SKM-1 (cell line): ENCODE results near the gene OR2G3.
A peak's percentile ranks its signal among the peaks of the same experiment; 100 is the strongest.

Source experiments
- DNase-seq: peaks from one replicate; lab custom pipeline; 2025; ENCODE audit not compliant: unreplicated experiment; lab: John Stamatoyannopoulos, UW

OR2G3 gene

DNA sequence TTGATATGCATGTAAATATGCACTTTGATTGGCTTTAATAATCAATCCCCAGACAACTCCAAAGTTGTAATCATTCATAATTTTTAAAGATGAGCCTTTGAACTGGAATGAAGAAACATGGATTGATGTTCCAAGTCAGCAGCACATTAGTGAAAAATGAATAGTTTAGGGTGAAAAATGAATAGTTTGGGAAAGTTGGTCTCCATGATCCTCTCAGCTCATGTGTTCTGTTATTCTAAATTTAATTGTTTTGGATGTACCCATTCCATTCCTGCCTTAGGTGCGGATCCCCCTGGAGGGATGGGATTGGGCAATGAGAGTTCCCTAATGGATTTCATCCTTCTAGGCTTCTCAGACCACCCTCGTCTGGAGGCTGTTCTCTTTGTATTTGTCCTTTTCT lies at the start of gene OR2G3:
OR2G3 (plus strand) TSS at position 301 of the 400 bp plus-strand sequence; CDS start at position 301, 0 bp downstream.
- no peak for DNase-seq

DNA sequence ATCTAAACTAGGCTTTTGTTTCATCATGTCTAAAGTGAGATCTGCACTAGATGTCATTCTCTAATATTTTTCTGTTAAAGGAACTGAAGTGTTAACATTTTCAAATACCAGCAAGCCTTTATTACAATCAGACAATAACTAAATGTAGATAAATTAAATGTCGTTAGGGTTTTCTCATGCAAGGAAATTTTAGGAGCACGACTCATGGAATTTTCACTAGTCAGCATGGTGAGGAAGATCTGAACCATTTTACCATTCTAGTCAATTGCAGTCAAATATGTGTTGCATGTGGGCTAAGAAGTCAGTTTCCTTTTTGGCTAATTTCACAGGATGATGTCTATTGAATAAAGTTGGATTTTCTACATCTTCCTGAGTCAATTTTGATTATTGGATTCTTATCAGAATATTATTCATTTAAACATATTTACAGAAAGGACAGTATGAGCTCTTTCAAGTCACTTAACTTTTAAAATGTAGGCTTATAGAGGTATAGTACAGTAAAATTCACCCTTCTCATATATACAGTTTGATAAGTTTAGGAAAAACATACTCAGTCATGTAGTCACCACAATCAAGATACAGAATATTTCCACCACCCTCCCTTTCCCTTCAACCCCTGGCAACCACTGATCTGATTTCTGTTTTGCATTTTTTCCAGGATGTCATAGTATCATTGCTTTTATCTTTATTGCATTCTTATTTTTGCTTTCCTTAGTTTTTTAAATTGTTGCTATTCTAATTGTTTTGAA lies 47.3 kb upstream of the OR2G3 start:
- no peak for DNase-seq

DNA sequence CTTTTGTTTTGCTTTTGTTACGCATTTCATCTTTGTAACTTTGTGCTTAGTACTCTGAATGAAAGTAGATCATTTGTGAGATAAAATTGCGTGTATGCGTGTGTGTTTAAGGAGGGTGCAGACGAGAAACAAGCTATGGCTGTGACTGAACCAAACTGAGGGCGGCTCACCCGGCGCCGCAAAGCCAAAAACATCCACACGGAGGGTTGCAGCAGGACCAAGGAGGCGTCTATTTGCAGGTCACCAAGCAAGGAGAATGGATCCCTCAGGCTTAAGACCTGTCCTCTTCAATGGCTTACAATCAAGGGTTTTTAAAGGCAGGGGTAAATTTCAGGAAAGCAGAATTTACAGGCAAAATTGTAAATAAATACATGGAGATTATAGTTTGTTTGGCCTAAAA lies 43.7 kb upstream of the OR2G3 start:
- no peak for DNase-seq

DNA sequence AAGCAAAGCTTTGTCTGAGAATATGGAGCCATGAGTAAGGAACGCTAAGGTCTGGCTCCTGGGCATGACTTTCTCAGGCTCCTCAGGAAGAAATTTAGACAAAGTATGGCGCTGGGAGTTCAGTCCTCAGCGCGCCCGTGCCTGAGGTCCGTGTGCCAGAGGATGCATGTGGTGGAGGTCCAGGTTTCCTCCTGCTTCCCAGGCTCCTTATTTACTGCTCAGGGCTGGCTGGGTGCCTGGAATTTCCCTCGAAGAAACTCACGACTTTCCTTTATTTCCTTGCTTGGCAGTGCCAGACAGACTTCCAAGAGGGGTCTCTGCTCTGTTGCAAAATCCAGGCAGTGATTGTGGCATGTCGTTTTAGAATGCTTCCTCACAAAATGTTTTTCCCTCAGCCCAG lies 43.2 kb upstream of the OR2G3 start:
- DNase-seq: no peak

DNA sequence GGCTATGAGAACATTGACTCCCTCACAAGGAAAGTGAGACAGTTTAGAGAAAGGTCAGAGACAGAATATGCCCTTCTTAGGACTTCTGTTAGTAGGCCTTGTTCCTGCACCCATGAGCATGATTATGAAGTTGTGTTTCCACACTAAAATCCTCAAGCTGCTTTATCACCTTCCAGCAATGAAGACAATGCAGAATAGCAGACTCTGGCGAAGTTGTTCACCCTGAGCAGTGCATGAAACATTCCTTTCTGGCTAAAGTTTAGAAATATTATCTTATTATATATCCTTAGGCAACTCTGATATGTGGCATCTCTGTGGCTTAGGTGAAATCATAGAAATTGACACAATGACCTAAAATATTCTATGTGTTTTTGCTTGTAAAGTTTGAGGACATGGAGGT lies 31.1 kb upstream of the OR2G3 start:
- DNase-seq: no peak

DNA sequence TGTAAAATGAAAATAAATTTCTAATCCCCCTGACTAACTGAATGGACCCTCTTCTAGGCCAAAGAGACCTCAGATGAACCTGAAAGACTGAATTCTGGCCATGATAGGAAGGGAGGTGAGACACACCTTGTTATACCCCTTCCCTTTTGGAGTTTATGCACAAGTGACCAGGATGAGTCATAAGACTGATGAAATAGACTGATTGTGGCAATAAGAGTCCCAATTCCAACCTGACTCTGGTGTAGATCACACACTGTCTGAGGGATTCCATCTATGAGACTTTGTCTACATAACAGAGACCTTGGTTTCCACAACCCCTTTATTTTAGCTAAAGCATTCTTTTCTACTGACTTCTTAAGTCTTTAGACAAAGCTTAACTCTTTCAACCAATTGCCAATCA lies 30.7 kb upstream of the OR2G3 start:
- no peak for DNase-seq

DNA sequence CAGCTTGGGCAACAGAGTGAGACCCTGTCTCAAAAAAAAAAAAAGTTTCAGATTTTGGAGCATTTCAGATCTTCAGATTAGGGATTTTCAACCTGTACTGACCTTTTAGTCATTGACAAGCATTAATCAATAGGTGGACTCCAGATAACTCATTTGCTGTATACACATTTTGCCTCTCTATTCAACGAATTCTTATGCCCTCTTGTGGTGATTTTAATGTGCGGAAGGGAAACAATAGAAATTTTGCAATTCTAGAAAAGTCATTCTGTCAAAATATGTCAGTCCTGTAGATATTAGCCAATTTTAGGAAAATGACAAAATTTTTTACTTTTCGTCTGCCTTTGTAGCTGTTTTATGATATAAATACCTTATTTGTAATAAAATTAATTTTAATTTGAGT lies 28.9 kb upstream of the OR2G3 start:
- peak; percentile 83 for DNase-seq

DNA sequence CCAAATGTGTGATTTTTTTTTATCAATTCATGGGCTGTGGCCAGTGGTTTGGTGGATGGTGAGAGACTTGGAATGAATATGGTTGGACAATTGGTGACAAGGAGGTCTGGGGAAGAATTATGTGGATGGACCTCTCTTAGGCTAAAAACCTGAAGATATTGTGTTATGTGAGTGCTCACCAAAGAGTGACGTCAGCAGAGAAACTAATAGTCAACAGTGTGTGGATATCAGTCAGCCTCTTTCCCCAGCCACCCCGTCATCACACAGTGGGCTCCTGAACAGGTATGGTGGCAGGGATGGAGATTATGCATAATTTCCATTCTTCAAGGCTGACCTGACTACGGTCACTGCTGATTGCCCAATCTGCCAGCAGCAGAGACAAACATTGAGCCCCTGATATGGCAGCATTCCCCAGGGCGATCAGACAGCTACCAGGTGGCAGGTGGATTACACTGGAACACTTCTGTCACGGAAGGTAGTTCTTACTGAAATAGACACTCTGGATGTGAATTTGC lies 26.4 kb upstream of the OR2G3 start:
- DNase-seq: no peak

DNA sequence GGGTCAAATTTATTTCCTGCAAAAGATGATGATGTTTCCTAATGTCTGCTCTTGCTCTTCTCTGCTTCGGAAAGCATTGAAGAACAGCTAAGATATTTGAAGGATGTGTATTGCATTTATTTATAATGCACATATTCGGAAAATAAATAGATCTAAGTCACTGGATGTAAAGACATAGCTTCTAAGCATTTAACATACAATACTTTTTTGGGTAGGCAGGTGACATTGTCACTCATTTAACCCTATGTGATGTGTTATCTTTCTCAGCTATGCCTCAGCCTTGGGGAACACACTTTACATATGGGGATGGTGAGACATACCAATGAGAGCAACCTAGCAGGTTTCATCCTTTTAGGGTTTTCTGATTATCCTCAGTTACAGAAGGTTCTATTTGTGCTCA lies 17.3 kb upstream of the OR2G3 start, which contains the start of gene OR2G2:
OR2G2 (plus strand) TSS at position 301 of the 400 bp plus-strand sequence; CDS start at position 301, 0 bp downstream.
- no peak for DNase-seq

DNA sequence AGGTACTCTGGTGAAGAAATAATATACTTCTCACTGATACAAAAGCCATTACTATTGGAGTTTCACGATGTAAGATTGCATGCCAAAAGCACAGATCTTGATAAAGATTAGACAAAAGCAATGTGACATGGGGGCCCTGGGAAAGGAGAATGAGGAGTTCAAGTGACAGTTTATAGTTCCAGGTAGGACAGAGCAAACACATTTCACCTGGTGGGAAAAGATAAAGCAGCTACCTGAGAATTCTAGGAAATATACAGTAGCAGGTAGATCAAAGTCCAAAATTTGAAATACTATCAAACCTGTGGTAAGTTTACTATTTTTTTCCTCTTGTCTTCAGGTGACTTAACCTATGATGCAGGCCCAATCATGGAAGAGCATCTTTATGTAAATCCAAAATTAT lies 8.0 kb downstream of the OR2G3 start:
- no peak for DNase-seq

DNA sequence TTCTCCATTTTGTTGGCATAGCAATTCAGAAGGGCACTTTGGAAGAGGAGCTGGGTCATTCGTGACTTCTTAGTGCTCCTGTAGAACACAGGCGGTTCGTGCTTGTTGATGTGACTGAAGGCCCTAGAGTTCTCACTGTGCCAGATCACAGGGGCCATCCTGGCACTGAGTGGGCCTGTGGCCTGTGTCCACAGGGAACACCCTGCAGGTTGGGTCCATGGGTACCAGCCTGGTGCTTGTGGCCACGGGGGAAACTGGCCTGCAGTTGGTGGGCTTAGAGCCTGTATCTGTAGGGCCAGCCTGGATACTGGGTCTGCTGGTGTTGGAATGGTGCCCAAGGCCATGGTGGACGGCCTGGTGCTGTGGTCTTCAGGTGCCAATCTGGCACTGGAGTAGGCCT lies 9.2 kb downstream of the OR2G3 start:
- DNase-seq: no peak

DNA sequence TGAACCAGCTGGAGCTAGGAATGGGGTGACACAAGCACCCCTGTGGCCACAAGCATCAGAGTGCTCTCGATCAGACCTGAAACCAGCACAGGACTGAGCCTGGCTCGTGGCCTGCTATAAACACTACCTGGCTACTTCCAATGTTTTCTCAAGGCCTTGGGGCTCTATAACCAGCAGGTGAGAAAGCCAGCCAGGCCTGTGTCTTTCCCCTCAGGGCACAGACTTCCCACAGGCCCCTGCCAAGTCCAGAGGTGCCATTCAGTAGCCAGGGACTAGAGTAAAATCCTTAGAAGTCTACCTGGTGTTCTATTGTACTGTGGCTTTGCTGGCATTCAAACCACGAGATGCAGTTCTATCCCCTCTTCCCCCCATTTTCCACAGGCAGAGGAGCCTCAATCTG lies 22.6 kb downstream of the OR2G3 start:
- no peak for DNase-seq

DNA sequence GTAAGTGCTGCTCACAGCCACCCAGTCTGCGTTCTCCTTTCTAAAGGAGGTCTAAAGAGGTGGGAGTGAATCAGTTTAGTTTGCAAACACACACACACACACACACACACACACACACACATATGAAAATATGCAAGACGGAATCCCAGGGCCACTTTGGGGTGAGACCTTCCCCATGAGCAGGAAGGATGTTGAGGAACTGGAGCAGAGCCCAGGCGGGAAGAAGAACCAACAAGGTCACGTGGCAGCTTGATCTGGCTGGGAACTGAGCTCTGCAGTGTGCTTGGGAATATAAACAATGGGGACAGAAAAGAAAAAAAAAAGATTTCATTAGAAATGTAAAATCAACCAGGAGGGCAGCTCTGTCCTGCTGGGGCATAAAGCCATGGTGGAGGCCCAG lies 32.6 kb downstream of the OR2G3 start:
- no peak for DNase-seq

DNA sequence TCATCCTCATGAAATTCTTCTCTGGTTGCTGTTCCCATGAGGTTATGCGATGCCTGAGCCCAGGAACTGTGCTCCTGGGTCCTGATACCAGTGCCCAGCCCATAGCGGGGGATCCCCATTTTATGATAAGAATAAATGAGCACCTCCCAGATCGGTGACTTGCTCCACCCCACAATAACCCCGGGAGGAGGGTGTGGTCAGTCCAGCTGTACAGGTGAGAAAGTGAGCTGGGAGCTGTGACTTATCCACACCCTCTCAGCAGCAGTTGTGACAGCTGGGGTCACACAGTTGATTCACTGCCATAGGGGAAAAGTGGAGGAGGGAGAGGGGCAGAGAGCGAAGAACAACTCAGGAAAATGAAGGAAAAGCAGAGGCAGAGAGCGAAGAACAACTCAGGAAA lies 33.4 kb downstream of the OR2G3 start:
- no peak for DNase-seq

DNA sequence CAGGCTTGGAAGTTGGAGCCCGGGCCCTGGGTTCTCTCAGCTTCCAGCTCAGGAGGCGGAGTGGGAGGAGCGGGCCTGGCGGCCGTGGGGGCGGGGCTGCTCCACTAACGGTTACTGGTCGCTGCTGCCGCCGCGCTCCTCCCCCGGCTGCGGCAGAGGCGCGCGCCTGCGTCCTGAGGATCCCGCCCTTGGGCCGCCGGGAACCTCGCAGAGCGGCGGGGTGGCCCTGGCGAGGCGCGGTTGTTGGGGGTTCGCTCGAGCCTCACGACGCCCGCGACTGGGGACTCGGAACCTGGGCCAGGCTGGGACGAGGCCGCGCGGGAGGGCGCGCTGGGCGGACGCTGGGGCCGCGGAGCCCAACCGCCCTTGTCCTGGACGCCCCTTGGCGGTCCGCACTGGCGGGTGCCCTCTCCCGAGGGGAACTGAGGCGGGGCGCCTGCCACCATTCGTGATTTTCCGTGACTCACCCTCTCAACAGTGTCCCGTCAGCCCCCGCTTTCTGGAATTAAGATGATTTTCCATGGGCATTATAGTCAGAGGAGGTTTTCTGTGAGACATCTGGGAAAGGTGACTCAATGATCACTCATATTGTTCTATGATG lies 34.1 kb downstream of the OR2G3 start:
- DNase-seq: no peak

DNA sequence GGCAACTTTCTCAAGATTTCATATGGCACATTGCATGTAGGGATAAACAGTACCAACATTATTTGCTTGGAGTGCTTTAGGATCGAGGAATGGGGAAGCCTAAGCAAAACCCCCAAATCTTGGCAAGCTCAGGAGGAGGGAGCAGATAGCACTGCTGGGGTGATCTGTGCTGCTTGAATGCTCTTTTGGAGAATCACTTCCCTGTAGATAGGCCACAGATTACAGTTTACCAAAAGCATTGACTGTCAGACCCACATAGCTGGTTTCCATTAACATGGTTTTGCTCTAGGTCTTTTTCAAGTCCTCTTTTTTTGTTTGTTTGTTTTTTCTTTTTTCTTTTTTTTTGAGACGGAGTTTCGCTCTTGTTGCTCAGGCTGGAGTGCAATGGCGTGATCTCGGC lies 37.4 kb downstream of the OR2G3 start:
- DNase-seq: no peak

DNA sequence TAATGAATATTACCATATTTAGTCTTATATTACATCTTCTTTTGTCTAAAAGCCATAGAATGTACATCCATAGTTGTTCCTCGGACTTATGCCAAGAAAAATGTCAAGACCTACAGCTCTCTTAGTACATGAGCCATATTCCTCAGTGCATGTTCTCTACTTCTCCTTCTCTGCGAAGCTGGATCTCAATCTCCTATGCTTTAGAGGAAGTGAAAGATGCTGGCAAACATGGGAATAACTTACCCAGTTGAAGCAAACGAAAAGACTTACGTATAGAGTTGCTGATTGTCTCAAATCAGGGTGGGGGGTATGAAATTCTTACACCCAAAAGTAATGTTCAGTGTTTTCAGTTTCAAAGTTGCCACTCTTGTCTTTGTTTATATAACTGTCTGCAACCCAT lies 41.5 kb downstream of the OR2G3 start:
- DNase-seq: no peak

DNA sequence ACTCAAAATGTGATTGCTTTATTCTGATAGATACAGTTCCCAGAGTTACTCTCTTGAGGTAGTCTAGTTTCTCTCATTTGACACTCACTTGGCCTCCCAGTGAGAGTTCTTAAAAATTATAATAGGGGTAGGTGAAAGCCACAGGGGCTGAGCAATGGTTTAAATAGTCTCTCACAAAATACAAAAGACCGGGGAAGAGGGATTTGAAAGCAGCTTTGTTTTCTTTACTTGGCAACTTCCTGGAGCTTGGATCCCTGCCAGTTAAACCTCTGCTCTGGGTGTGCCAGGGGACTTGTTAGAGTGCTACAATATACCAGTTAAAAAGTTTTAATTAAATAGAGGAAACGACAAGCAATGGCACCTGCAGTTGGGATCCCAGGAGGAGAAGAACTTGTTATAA lies 42.5 kb downstream of the OR2G3 start:
- DNase-seq: no peak

DNA sequence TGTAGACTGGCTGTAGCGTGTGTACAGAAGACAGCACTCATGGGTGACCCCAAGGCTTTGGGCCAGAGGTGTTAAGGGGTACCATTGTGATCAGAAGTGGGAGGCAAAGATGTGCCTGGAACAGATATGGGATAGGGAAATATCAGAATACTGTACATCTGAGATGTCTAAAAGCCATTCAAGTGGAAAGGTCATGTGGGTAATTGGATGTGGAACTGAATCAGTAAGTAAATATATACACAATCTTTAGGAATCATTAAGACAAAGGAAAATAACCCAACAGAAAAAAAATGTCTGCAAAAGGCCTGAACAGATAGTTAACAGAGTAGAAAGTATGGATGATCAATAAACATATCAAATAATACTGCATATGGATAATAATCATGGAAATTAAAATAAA lies 47.7 kb downstream of the OR2G3 start:
- no peak for DNase-seq
